Astrocyte (in vitro differentiated cells and primary cell): ENCODE results near the gene MTMR12. TPM values are rescaled to one million over a fixed set of nuclear protein-coding genes. Genes with fewer than 3 reads are reported as not detected.

Experiments
- DNase-seq: peaks from one replicate; pipeline ENCODE4 v3.0.0-alpha.2; 2010; ENCODE audit warnings: low read depth
- FAIRE-seq: peaks from 2 replicates; lab custom pipeline; 2011; peaks lifted over from hg19 to GRCh38; lab: Jason Lieb, UNC
- H2AFZ ChIP-seq: 2 replicates; pipeline ENCODE4 v1.6.0; 2012; ENCODE audit warnings: low read depth, low read length, inconsistent platforms
- H3K27ac ChIP-seq: 2 replicates; pipeline ENCODE4 v1.5.1; 2011; ENCODE audit warnings: low read depth, low read length, inconsistent platforms
- H3K27me3 ChIP-seq: 2 replicates; pipeline ENCODE4 v1.6.0; 2011; ENCODE audit warnings: low read length, inconsistent platforms; ENCODE audit not compliant: insufficient read depth
- H3K36me3 ChIP-seq: 2 replicates; pipeline ENCODE4 v1.5.1; 2011; ENCODE audit warnings: low read length, inconsistent platforms; ENCODE audit not compliant: insufficient read depth
- H3K4me1 ChIP-seq: 2 replicates; pipeline ENCODE4 v1.5.1; 2011; ENCODE audit warnings: low read length, inconsistent platforms; ENCODE audit not compliant: insufficient read depth
- H3K4me2 ChIP-seq: 2 replicates; pipeline ENCODE4 v1.6.0; 2012; ENCODE audit warnings: low read length, inconsistent platforms
- H3K4me3 ChIP-seq: 2 replicates; pipeline ENCODE4 v1.5.1; 2011; ENCODE audit warnings: low read depth, mild to moderate bottlenecking, low read length, inconsistent platforms; ENCODE audit not compliant: insufficient read depth
- H3K79me2 ChIP-seq: 2 replicates; pipeline ENCODE4 v1.6.0; 2012; ENCODE audit warnings: mild to moderate bottlenecking, low read length, inconsistent platforms; ENCODE audit not compliant: insufficient read depth
- H3K9ac ChIP-seq: 2 replicates; pipeline ENCODE4 v1.6.0; 2012; ENCODE audit warnings: mild to moderate bottlenecking, low read length, inconsistent platforms
- H3K9me3 ChIP-seq: 2 replicates; pipeline ENCODE4 v1.5.1; 2012; ENCODE audit warnings: low read depth, mild to moderate bottlenecking, low read length, inconsistent platforms; ENCODE audit not compliant: insufficient read depth
- H4K20me1 ChIP-seq: 2 replicates; pipeline ENCODE4 v1.6.0; 2012; ENCODE audit warnings: low read length, inconsistent platforms; ENCODE audit not compliant: insufficient read depth
- H3K27ac Mint-ChIP-seq: one replicate; pipeline ENCODE4 v1.8.0; 2021; ENCODE audit warnings: mild to moderate bottlenecking, mixed read lengths; ENCODE audit not compliant: unreplicated experiment
- H3K27me3 Mint-ChIP-seq: one replicate; pipeline ENCODE4 v1.8.0; 2021; ENCODE audit warnings: low read depth, mixed read lengths; ENCODE audit not compliant: unreplicated experiment
- H3K36me3 Mint-ChIP-seq: one replicate; pipeline ENCODE4 v1.8.0; 2021; ENCODE audit warnings: low read depth, mixed read lengths; ENCODE audit not compliant: unreplicated experiment
- H3K4me1 Mint-ChIP-seq: one replicate; pipeline ENCODE4 v1.8.0; 2021; ENCODE audit warnings: low read depth, mixed read lengths; ENCODE audit not compliant: unreplicated experiment
- H3K4me3 Mint-ChIP-seq: one replicate; pipeline ENCODE4 v1.8.0; 2021; ENCODE audit warnings: mild to moderate bottlenecking, moderate library complexity, mixed read lengths; ENCODE audit not compliant: unreplicated experiment
- H3K9me3 Mint-ChIP-seq: one replicate; pipeline ENCODE4 v1.8.0; 2021; ENCODE audit warnings: mild to moderate bottlenecking, mixed read lengths; ENCODE audit not compliant: unreplicated experiment
- CTCF ChIP-seq: IDR thresholded peaks from 2 replicates; pipeline ENCODE4 v1.5.1; 2011; ENCODE audit warnings: low read depth, mild to moderate bottlenecking, inconsistent platforms, low read length, moderate library complexity; ENCODE audit not compliant: insufficient read depth
- EZH2 ChIP-seq: IDR thresholded peaks from 2 replicates; pipeline ENCODE4 v1.6.1; 2012; ENCODE audit warnings: mild to moderate bottlenecking, low read length, inconsistent platforms; ENCODE audit not compliant: insufficient read depth
- total RNA-seq: library from RNA; stranded (reverse); gene quantifications from 2 replicates; pipeline ENCODE4 v1.2.1, GENCODE V29; 2021

MTMR12 gene
- total RNA-seq, 1 donor from 2014 or later = 23.1 TPM

- DNase-seq (no peak), FAIRE-seq (no peak)
- Histone ChIP-seq H3K27ac (no peak overlapping the region), H3K79me2 (no peaks in the 10 kb centered on the region), H3K27me3 (peaks cover 2% of the 10 kb centered on the region), H3K9ac (no peak overlapping the region), H3K36me3 (no peaks in the 10 kb centered on the region), H3K4me3 (no peak overlapping the region), H4K20me1 (no peaks in the 10 kb centered on the region), H3K9me3 (no peaks in the 10 kb centered on the region), H3K4me1 (no peaks in the 10 kb centered on the region), H2AFZ (no peak overlapping the region), H3K4me2 (no peak overlapping the region)
- H3K4me3 Mint-ChIP-seq = no peak overlapping the region
- TF ChIP-seq EZH2 = no peak
- TF ChIP-seq CTCF = no peak
- H3K36me3 Mint-ChIP-seq = no peaks in the 10 kb centered on the region
- peaks cover 8% of the 10 kb centered on the region for H3K9me3 Mint-ChIP-seq
- peaks cover 4% of the 10 kb centered on the region for H3K4me1 Mint-ChIP-seq
- no peaks in the 10 kb centered on the region for H3K27me3 Mint-ChIP-seq
- no peak overlapping the region for H3K27ac Mint-ChIP-seq
Measured at GRCh38 chr5:32332361-32332760, 19.6 kb upstream of the MTMR12 start.

- no peak overlapping the region for H3K4me3 Mint-ChIP-seq
- Histone ChIP-seq H3K4me3 (no peak overlapping the region), H3K36me3 (no peaks in the 10 kb centered on the region), H3K79me2 (no peaks in the 10 kb centered on the region), H3K9ac (no peak overlapping the region), H4K20me1 (no peaks in the 10 kb centered on the region), H3K4me2 (no peak overlapping the region), H3K27ac (no peak overlapping the region), H3K4me1 (no peaks in the 10 kb centered on the region), H3K9me3 (no peaks in the 10 kb centered on the region), H3K27me3 (peaks cover 2% of the 10 kb centered on the region), H2AFZ (no peak overlapping the region)
- FAIRE-seq (no peak), DNase-seq (no peak)
- TF ChIP-seq EZH2 (no peak), CTCF (no peak)
- H3K27ac Mint-ChIP-seq = no peak overlapping the region
- no peaks in the 10 kb centered on the region for H3K27me3 Mint-ChIP-seq
- peaks cover 8% of the 10 kb centered on the region for H3K9me3 Mint-ChIP-seq
- no peaks in the 10 kb centered on the region for H3K36me3 Mint-ChIP-seq
- H3K4me1 Mint-ChIP-seq = peaks cover 4% of the 10 kb centered on the region
Measured at GRCh38 chr5:32331935-32332274, 19.2 kb upstream of the MTMR12 start.

GRCh38 chr5:32331217-32331934, 18.6 kb upstream of the MTMR12 start:
- H3K4me1 Mint-ChIP-seq = peaks cover 5% of the 10 kb centered on the region
- no peak overlapping the region for H3K27ac Mint-ChIP-seq
- H3K36me3 ChIP-seq = no peaks in the 10 kb centered on the region
- no peak overlapping the region for H3K9ac ChIP-seq
- H4K20me1 ChIP-seq = no peaks in the 10 kb centered on the region
- H3K27me3 ChIP-seq = peaks cover 2% of the 10 kb centered on the region
- H3K27ac ChIP-seq = no peak overlapping the region
- TF ChIP-seq CTCF = no peak
- no peak for TF ChIP-seq EZH2
- no peak overlapping the region for H3K4me2 ChIP-seq
- no peaks in the 10 kb centered on the region for H3K9me3 ChIP-seq
- peaks cover 10% of the 10 kb centered on the region for H3K9me3 Mint-ChIP-seq
- FAIRE-seq (no peak), DNase-seq (no peak)
- H3K4me3 ChIP-seq = no peak overlapping the region
- no peaks in the 10 kb centered on the region for H3K27me3 Mint-ChIP-seq
- no peaks in the 10 kb centered on the region for H3K4me1 ChIP-seq
- H2AFZ ChIP-seq = no peak overlapping the region
- no peaks in the 10 kb centered on the region for H3K79me2 ChIP-seq
- H3K36me3 Mint-ChIP-seq = no peaks in the 10 kb centered on the region
- no peak overlapping the region for H3K4me3 Mint-ChIP-seq
